ENCODE data around the gene SASH1.

Gene SASH1

DNA sequence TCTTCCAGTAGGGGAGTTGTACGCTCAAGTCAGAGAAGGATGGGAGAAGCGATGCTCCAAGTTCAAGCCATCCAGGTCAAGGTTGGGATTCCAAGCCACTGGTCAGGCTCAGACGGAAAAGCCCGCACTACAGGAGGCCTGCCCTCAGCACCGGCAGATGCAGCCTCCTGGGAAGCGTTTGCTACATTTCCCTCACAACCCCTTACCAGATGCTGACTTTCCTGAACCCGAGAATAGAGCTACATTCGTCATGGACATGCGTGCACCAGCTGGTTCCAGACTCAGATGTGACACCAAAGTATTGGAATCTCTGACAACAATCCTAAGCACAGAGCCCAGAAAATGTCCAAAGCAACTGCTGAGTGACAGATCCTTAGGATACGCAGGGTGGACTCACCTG lies 174.8 kb downstream of the SASH1 start:
- no peak for TF ChIP-seq CTCF (conservative IDR thresholded peaks at IDR 0.05; ENCODE audit: control insufficient read depth, insufficient read depth, low read depth, low read length)
- H3K4me3 ChIP-seq (ENCODE audit: control insufficient read depth, low read depth, low read length), result no peak overlapping the region
- DNase-seq (ENCODE audit: low read depth), result no peak

GRCh38 chr6:148518511-148519156 lies 176.0 kb downstream of the SASH1 start:
- no peak for DNase-seq (ENCODE audit: low read depth)
- no peak overlapping the region for H3K4me3 ChIP-seq (ENCODE audit: control insufficient read depth, low read depth, low read length)
- TF ChIP-seq CTCF (conservative IDR thresholded peaks at IDR 0.05; ENCODE audit: control insufficient read depth, insufficient read depth, low read depth, low read length), result no peak

- DNase-seq (ENCODE audit: low read depth), result peak; percentile 40
- TF ChIP-seq CTCF (conservative IDR thresholded peaks at IDR 0.05; ENCODE audit: control insufficient read depth, insufficient read depth, low read depth, low read length), result no peak
- no peak overlapping the region for H3K4me3 ChIP-seq (ENCODE audit: control insufficient read depth, low read depth, low read length)
Observed at GRCh38 chr6:148520109-148520841, 177.6 kb downstream of the SASH1 start.

DNA sequence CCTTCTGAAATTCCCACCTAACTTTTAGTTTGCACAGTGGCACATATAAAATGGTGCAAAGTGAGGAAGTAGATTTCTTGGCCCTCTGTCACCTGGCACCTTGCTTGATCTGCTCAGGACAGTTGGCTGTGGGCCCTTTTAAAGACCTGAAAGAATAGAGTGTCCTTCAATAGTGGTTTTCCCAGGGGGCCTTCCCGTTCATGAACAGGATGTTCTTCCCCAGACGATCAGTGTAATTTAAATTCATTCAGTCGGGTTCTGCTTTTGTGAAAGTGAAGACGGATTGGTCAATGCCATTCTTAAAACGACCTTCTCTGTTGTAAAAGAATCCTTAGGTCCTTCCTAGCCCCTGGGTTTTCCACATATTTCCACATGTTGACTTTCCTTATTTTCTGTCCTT lies 178.5 kb downstream of the SASH1 start:
- no peak overlapping the region for H3K4me3 ChIP-seq (ENCODE audit: control insufficient read depth, low read depth, low read length)
- peak; percentile 54 for DNase-seq (ENCODE audit: low read depth)
- TF ChIP-seq CTCF (conservative IDR thresholded peaks at IDR 0.05; ENCODE audit: control insufficient read depth, insufficient read depth, low read depth, low read length), result no peak

GRCh38 chr6:148521586-148521985 lies 178.9 kb downstream of the SASH1 start:
- H3K4me3 ChIP-seq (ENCODE audit: control insufficient read depth, low read depth, low read length), result no peak overlapping the region
- DNase-seq (ENCODE audit: low read depth), result peak; percentile 94
- no peak for TF ChIP-seq CTCF (conservative IDR thresholded peaks at IDR 0.05; ENCODE audit: control insufficient read depth, insufficient read depth, low read depth, low read length)

DNA sequence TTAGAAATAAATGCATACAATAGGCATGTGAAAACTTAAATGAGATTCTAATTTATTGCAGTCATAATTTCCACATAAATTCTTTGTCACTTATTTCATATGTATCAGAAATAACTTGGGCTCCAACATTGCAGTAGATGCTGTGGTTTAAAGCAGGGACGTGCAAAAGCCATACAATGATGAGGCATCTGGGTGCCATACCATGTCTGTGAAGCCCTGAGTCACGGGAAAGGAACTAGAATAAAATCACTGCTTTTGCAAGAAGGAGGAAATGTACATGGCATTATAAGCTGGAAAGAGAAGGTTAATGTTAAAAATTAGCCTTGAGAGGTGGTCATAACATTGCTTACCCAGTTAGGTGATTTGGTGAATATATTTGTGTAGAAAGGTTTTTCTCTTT lies 180.4 kb downstream of the SASH1 start:
- TF ChIP-seq CTCF (conservative IDR thresholded peaks at IDR 0.05; ENCODE audit: control insufficient read depth, insufficient read depth, low read depth, low read length), result no peak
- no peak overlapping the region for H3K4me3 ChIP-seq (ENCODE audit: control insufficient read depth, low read depth, low read length)
- DNase-seq (ENCODE audit: low read depth), result peak; percentile 92

Data from fibroblast of mammary gland (primary cell).